MM.1S (cell line): ENCODE measurements around the gene SPOCK3.

Experiments used
- CTCF ChIP-seq: fragments of 300-600 bp; sonication (generic); IDR thresholded peaks from 2 replicates; pipeline ENCODE4 v1.5.1; 2016; ENCODE audit warnings: antibody characterized with exemption, low read length, mixed read lengths
- EZH2 ChIP-seq: fragments of 300-600 bp; sonication (generic); optimal IDR thresholded peaks from 2 replicates; pipeline ENCODE3; 2017; ENCODE audit warnings: low read depth, mild to moderate bottlenecking, antibody characterized with exemption, low read length, mixed read lengths
- EZH2phosphoT487 ChIP-seq: fragments of 300-600 bp; sonication (generic); IDR thresholded peaks from 2 replicates; pipeline ENCODE4 v1.6.1; 2018; ENCODE audit warnings: antibody characterized with exemption, low read length

GRCh38 chr4:166913926-166914325 is 320.4 kb downstream of the SPOCK3 start:
- TF ChIP-seq CTCF = no peak
- TF ChIP-seq EZH2 = no peak
- no peak for TF ChIP-seq EZH2phosphoT487
